PFSK-1 (cell line): Measurements from ENCODE around the gene DRC3.

ENCODE experiments used
- POLR2AphosphoS5 ChIP-seq: IDR thresholded peaks from 2 replicates; pipeline ENCODE4 v1.6.1; 2012; ENCODE audit warnings: low read depth, mild to moderate bottlenecking, control low read depth, low read length, moderate library complexity
- SIN3A ChIP-seq: IDR thresholded peaks from 2 replicates; pipeline ENCODE4 v1.6.1; 2012; ENCODE audit warnings: mild to moderate bottlenecking, low read length, moderate library complexity, borderline replicate concordance; ENCODE audit not compliant: insufficient read depth
- TAF1 ChIP-seq: IDR thresholded peaks from 2 replicates; pipeline ENCODE4 v1.6.1; 2012; ENCODE audit warnings: low read length, control low read depth, borderline replicate concordance; ENCODE audit not compliant: insufficient read depth

GRCh38 chr17:17960500-17961030 is 12.1 kb upstream of the DRC3 start:
- TF ChIP-seq TAF1 (no peak), POLR2AphosphoS5 (no peak), SIN3A (no peak)
